ENCODE measurements around the gene PHF2.

GRCh38 chr9:93624431-93624834 lies 48.0 kb downstream of the PHF2 start:
- TF ChIP-seq CTCF (conservative IDR thresholded peaks at IDR 0.05; ENCODE audit: low read length): no peak
- TF ChIP-seq EZH2phosphoT487 (IDR thresholded peaks at IDR 0.05; ENCODE audit: borderline replicate concordance): no peak
